Thoracic aorta (tissue), 2 donors: Measurements from ENCODE around the gene RGPD3. TPM values are rescaled to one million over a fixed set of nuclear protein-coding genes. Genes with fewer than 3 reads are reported as not detected.
A peak's percentile ranks its signal among the peaks of the same experiment; 100 is the strongest.
"Not testable (repeated sequence)": the region's sequence is repeated elsewhere in the genome, so short reads cannot be mapped to it uniquely, and the experiment has no call there.

ENCODE experiments used
- ATAC-seq: fragments of 150-250 bp; one replicate; pipeline ENCODE4 v1.8.0; 2017; ENCODE audit warnings: low read depth; ENCODE audit not compliant: insufficient number of reproducible peaks, low FRiP score
- DNase-seq: peaks from one replicate; pipeline ENCODE4 v3.0.0-alpha.2; 2020; ENCODE audit warnings: low spot score
- H3K27ac ChIP-seq, 2 donors: fragments of 200-600 bp; sonication (generic); 1 replicate in 1 of 2; 2 replicates in 1 of 2; pipeline ENCODE4 v1.5.1; 2016; ENCODE audit warnings: mild to moderate bottlenecking in 2 of 2, moderate library complexity in 2 of 2
- H3K27me3 ChIP-seq: fragments of 200-600 bp; sonication (generic); replicated peaks from 2 replicates; pipeline ENCODE4 v1.6.0; 2016; ENCODE audit warnings: mild to moderate bottlenecking; ENCODE audit not compliant: insufficient read depth
- H3K36me3 ChIP-seq: fragments of 200-600 bp; sonication (generic); one replicate; pipeline ENCODE4 v1.5.1; 2016
- H3K4me1 ChIP-seq, 2 donors: fragments of 200-600 bp; sonication (generic); 1 replicate in 1 of 2; 2 replicates in 1 of 2; pipeline versions ENCODE4 v1.5.1 to v1.6.0; 2016; ENCODE audit warnings: low read depth in 2 of 2, mild to moderate bottlenecking in 1 of 2; ENCODE audit not compliant: control insufficient read depth in 1 of 2
- H3K4me3 ChIP-seq: fragments of 200-600 bp; sonication (generic); 2 replicates; pipeline ENCODE4 v1.5.1; 2016; ENCODE audit warnings: mild to moderate bottlenecking
- H3K9me3 ChIP-seq: fragments of 200-600 bp; sonication (generic); 2 replicates; pipeline ENCODE4 v1.5.1; 2016
- CTCF ChIP-seq: fragments of 200-600 bp; sonication (generic); IDR thresholded peaks from one replicate; pipeline ENCODE4 v1.5.1; 2019; ENCODE audit warnings: antibody characterized with exemption
- total RNA-seq, 2 donors: library from RNA; depleted of rRNA; stranded (reverse); fragments of >200 nt; gene quantifications; one replicate each; pipeline versions ENCODE4 v1.1.0 to v1.2.3, GENCODE V29; 2016

RGPD3 gene
- total RNA-seq, 2 donors from 2014 or later: 0.27 to 1.1 TPM

- H3K4me1 ChIP-seq, DNase-seq, H3K27me3 ChIP-seq, ATAC-seq, H3K36me3 ChIP-seq, H3K27ac ChIP-seq, H3K9me3 ChIP-seq: not testable (repeated sequence)
- H3K4me3 ChIP-seq: peak within 1 kb of the TSS; percentile 29
These were observed 18.6 kb upstream of the RGPD3 start, which contains the start of gene CD8B2 for GRCh38 chr2:106486551-106487385. Gene CD8B2 (plus strand): TSS chr2:106487364. CDS start chr2:106487427, 63 bp downstream.

- DNase-seq, H3K4me3 ChIP-seq, H3K4me1 ChIP-seq, H3K27me3 ChIP-seq, H3K27ac ChIP-seq, ATAC-seq, H3K9me3 ChIP-seq, H3K36me3 ChIP-seq: not testable (repeated sequence)
These were observed 11.3 kb upstream of the RGPD3 start for GRCh38 chr2:106479563-106479962.

GRCh38 chr2:106477647-106478046, 9.4 kb upstream of the RGPD3 start:
- not testable (repeated sequence) for H3K27ac ChIP-seq, H3K4me1 ChIP-seq, H3K27me3 ChIP-seq, DNase-seq, H3K9me3 ChIP-seq, H3K4me3 ChIP-seq, ATAC-seq, H3K36me3 ChIP-seq

GRCh38 chr2:106470658-106471057, 2.4 kb upstream of the RGPD3 start:
- TF ChIP-seq CTCF: peak; percentile 6

GRCh38 chr2:106467516-106467915, 697 bp downstream of the RGPD3 start:
- ATAC-seq, H3K4me1 ChIP-seq, DNase-seq, H3K27ac ChIP-seq, H3K27me3 ChIP-seq, H3K9me3 ChIP-seq, H3K4me3 ChIP-seq, H3K36me3 ChIP-seq: not testable (repeated sequence)

More at GRCh38 chr2:106470658-106471057, 2.4 kb upstream of the RGPD3 start:
- not testable (repeated sequence) for H3K9me3 ChIP-seq, H3K27me3 ChIP-seq, ATAC-seq, H3K27ac ChIP-seq, H3K4me3 ChIP-seq, H3K4me1 ChIP-seq, H3K36me3 ChIP-seq, DNase-seq

GRCh38 chr2:106461882-106462281, 6.3 kb downstream of the RGPD3 start:
- not testable (repeated sequence) for H3K27me3 ChIP-seq, H3K4me1 ChIP-seq, H3K9me3 ChIP-seq, DNase-seq, H3K27ac ChIP-seq, H3K36me3 ChIP-seq, ATAC-seq, H3K4me3 ChIP-seq

- H3K4me3 ChIP-seq, ATAC-seq, H3K27ac ChIP-seq, DNase-seq, H3K4me1 ChIP-seq, H3K36me3 ChIP-seq, H3K9me3 ChIP-seq, H3K27me3 ChIP-seq: not testable (repeated sequence)
These were observed 77.5 kb downstream of the RGPD3 start for GRCh38 chr2:106390680-106391079.

- ATAC-seq: not testable (repeated sequence)
These were observed 79.3 kb downstream of the RGPD3 start for GRCh38 chr2:106388814-106389410.

GRCh38 chr2:106384548-106384947, 83.7 kb downstream of the RGPD3 start:
- DNase-seq, H3K27ac ChIP-seq, ATAC-seq, H3K27me3 ChIP-seq, H3K4me3 ChIP-seq, H3K9me3 ChIP-seq, H3K36me3 ChIP-seq, H3K4me1 ChIP-seq: not testable (repeated sequence)

More at GRCh38 chr2:106388814-106389410, 79.3 kb downstream of the RGPD3 start:
- H3K27me3 ChIP-seq, H3K36me3 ChIP-seq, H3K27ac ChIP-seq, DNase-seq, H3K9me3 ChIP-seq, H3K4me1 ChIP-seq, H3K4me3 ChIP-seq: not testable (repeated sequence)

- not testable (repeated sequence) for DNase-seq, H3K27me3 ChIP-seq, H3K9me3 ChIP-seq, H3K4me1 ChIP-seq, H3K27ac ChIP-seq, H3K4me3 ChIP-seq, H3K36me3 ChIP-seq, ATAC-seq
These were observed 86.3 kb downstream of the RGPD3 start for GRCh38 chr2:106381867-106382266.

- not testable (repeated sequence) for H3K4me3 ChIP-seq, H3K9me3 ChIP-seq, H3K36me3 ChIP-seq, H3K27ac ChIP-seq, H3K4me1 ChIP-seq, ATAC-seq, DNase-seq, H3K27me3 ChIP-seq
These were observed 88.6 kb downstream of the RGPD3 start for GRCh38 chr2:106379567-106379966.
